Measurements from ENCODE around the gene ZNF506. TPM values are rescaled to one million over a fixed set of nuclear protein-coding genes. Genes with fewer than 3 reads are reported as not detected.
"Not testable (repeated sequence)": the region's sequence is repeated elsewhere in the genome, so short reads cannot be mapped to it uniquely, and the experiment has no call there.

The ZNF506 gene
- total RNA-seq, 1 donor from 2014 or later: 16.4 TPM

DNA sequence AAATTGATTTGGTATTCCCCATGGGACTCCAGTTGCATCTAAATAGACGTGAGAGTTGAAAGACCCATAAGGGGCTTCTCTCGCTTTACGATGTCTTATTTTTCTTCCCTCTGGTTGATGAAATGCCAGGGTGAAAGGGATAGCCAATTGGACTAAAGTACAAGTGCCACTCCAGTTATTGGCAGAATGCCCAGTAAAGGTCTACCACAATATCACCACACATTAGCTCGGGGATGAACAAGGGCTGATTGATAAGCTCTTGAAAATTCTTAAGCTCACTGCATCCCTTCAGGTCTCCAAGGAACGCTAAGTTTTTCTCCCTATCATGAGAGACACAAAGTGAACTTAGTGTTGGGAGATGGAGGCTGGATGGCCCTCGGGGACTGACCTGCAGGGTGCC lies 39.8 kb downstream of the ZNF506 start:
- not testable (repeated sequence) for DNase-seq (ENCODE audit: low spot score)

DNA sequence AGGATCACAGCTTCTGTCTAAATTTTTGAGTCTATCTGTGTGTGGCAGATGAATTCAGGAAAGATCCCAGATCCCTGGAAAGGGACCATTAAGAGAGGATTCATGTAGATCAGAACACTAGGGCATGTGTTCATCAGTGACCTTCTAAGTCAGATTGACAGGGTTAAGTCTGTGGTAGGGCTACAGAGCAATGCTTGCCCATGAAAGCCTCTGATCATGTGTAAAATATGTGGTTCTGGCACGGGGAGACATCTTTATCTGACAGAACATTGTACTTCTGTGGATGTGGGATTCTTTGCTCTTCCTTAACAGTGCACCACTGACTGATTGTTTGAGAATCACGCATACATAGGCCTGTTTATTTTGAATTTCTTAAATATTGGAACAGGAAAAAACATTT lies 42.9 kb downstream of the ZNF506 start:
- no peak for DNase-seq (ENCODE audit: low spot score)

DNA sequence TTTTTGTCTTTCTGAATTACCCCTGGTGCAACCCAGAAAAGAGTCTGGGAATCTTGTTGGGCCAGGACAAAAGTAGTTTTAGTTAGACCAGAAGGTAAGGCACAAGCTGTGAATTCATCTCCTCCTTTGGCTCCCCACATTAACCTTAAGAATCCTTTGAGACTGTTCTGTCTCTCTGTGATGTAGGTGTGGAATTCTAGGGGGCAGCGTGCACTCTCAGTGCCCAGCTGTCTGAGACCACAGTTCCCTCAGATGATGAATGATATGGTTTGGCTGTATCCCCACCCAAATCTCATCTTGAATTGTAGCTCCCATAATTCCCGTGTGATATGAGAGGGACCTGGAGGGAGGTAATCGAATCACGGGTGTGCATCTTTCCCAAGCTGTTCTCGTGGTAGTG lies 43.9 kb downstream of the ZNF506 start:
- DNase-seq (ENCODE audit: low spot score): no peak

DNA sequence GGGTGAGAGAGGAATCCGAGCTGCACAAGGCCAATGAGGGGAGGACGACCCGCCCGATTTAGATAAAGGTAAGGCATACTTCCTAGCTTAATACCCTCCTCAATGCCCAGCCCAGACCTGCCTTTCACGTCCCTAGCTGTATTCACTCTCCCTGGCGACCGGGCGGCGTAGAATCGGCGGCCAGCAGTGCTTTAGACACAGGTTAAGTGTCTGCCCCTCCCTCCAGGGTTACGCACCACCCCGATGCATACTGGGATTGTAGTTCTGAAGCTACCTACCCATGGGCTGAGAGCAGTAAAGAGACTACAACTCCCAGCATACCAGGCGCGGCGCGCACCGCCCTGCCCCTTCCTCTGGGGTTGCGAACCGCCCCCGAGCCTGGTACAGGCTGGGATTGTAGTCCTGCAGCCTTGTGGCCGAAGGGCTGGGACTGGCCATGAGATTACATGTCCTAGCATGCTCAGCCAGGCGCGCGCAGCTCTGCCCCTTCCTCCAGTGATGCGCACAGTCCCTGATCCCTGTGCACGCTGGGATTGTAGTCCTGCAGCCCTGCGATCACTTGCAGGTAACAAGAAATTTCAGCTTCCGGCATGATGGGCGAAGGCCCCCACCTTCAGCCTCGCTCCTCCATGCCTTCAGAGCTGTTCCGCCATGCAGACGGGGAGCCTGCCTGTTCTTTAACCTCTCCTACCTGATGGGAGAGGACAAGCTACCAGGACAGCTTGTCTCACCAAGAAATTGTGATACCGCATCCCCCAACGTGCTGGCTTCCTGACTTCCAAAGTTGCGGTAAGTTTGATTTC lies 45.1 kb downstream of the ZNF506 start:
- peak; percentile 98 for DNase-seq (ENCODE audit: low spot score)

DNA sequence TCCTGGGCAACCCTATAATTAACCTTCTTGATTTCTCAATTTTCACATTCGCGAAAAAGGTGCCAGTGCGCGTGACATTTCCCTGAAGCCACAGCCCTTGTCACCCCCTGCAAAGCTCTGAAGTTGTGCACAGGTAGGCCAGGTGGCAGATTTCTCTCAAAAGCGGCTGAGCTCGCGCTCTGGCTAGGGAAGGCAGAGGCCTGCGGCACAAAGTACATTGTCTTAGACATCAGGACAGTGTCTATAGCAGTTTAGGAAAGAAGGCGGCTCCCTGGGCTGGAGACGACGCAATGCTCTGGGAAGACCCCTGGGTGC lies 45.7 kb downstream of the ZNF506 start:
- DNase-seq (ENCODE audit: low spot score): no peak

DNA sequence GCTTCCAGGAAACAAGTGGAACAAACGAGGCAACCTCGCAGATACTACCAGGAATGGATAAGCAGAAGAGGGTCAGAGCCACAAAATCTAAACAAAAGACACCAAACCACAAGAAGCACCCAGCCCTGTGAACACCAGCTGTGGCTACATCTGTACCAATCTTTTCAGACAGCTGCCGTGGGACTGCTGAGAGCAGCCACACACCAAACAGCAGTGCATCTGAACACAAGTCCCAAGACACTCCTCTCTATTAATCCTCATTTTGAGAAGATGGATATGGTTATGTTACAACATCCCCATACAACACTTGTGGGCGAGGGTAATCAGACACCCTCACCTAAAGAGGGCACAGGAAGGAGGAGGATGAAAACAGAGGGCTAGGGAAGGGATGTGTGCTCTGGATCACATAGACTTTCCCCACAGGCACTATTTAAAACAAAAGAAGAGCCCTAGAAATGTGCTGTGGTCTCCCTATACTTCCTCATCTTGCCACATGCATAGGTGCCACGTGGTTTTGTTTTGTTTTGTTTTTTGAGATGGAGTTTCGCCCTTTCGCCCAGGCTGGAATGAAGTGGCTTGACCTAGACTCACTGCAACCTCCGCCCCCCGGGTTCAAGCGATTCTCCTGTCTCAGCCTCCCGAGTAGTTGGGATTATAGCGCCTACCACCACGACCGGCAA lies 47.1 kb downstream of the ZNF506 start:
- DNase-seq (ENCODE audit: low spot score): no peak

DNA sequence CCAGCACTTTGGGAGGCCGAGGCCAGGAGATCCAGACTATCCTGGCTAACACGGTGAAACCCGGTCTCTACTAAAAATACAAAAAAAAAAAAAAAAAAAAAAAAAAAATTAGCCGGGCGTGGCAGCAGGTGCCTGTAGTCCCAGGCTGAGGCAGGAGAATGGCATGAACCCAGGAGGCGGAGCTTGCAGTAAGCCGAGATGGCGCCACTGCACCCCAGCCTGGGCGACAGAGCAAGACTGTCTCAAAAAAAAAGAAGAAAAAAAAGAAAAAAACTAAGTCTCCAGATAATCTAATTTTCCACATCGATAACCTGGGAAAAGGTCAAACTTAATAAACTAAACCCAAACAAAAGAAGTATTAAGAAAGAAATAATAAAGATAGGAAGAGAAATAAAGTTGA lies 49.6 kb downstream of the ZNF506 start:
- not testable (repeated sequence) for DNase-seq (ENCODE audit: low spot score)

DNA sequence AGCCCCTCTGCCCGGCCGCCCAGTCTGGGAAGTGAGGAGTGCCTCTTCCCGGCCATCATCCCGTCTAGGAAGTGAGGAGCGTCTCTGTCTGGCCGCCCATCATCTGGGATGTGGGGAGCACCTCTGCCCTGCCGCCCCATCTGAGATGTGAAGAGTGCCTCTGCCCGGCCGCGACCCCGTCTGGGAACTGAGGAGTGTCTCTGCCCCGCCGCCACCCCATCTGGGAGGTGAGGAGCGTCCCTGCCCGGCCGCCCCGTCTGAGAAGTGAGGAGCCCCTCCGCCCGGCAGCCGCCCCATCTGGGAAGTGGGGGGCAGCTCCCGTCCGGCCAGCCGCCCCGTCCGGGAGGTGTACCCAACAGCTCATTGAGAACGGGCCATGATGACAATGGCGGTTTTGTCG lies 51.6 kb downstream of the ZNF506 start:
- DNase-seq (ENCODE audit: low spot score): not testable (repeated sequence)

DNA sequence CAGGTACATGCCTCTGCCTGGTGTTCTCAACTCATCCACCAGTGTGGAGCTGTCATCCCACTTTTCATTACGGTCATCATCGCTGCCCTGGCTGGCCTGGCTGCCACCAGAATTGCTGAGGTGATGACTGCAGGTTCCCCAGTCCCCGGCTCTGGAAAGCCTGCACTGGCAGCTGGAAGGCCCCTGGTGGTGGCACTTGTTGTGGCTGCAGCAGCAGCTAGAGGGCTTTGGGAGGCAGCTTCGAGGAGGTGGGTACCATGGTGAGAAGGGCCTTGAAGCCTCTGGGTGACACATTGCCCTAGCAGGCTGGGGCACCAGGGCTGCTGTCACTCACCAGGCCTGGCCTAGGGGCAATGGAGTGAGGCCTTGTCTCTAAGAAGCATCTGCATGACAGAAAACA lies 63.4 kb downstream of the ZNF506 start:
- no peak for DNase-seq (ENCODE audit: low spot score)

DNA sequence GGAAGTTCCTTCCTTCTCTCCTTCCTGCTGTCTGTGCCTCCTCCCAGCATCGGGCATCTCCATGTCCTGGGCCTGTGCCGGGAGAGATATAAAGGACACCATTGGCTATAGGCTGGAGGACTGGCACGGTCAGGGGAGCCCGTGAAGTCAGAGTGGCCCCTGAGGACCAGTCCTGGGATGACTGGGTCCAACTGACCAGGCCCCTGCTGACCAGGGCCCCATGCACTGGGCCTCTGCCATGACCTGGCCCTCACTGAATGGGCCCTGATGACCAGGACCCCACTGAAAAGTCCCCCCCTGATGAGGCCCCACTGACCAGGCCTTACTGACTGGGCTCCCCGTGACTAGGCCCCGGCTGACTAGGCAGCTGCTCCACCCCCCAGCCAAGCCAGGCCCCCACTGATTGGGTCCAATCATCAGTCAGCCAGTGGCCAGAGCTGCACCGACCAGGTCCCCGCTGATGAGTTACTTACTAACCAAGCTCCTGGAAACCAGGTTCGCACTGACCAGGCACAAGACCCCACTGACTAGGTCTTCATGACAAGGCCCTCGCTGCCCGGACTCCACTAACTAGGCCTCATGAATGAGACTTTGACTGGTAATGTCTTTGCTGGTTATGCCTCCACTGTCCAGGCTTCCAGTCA lies 68.7 kb downstream of the ZNF506 start:
- peak; percentile 82 for DNase-seq (ENCODE audit: low spot score)

DNA sequence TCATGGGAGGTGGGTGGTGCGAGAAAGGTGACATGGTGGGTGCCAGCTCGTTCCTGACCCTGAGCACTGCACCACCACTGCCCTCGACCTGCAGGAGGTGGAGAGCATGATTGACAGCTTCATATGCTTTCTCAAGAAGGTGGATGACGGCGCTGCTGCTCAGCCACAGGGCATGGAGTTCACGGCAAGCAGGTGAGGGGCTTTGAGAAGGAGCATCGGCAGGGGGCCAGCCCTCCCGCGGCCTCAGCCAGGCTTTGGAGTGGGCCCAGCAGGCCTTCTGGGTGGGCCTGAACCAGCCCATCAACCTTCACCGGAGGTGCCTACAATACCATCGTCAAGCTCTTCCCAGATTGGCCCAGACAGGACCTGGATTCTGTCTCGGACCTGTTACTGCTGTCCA lies 69.7 kb downstream of the ZNF506 start:
- peak; percentile 74 for DNase-seq (ENCODE audit: low spot score)

DNA sequence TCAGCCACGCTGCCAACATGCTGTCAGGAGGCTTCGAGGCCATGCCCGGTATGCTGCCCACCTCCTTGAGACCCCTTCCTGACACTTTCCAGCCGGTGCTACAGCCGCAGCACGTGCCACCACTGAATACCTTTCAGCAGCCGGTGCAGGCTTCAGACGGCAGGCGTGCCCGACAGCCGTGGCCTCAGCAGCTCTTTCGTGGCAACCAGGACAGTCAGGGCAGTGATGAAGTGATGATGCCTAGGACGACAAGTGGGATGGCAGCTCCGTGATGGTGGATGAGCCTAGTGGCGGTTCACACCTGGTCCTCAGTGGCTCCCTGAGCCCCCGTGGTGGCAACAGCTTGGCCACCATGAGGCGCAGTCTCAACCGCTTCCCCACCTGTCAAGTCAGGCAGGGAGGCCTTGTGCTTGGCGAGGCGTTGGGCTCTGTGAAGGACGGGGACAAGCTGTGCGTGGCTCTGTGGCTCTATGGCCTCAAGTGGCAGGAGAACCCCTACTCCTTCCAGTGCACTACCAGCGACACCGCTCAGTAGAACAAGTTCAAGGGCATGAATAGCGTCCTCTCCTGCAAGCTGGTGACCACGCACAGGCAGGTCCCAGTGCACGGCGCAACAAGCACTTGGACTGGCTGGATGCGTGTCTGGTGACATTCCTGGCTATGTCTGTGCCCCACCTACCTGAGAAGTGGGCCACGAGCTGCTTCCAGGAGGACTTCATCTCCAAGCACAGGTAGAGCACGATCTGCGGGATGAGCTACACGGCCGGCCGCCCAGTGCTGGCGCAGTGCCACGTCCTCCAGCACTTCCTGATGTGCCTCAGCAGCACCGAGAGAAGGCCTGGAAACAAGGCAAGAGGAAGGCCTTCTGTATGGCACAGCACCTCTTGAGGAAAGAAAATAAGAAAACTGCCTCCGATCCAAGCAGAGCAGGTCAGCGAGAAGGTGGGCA lies 70.4 kb downstream of the ZNF506 start:
- peak; percentile 45 for DNase-seq (ENCODE audit: low spot score)

DNA sequence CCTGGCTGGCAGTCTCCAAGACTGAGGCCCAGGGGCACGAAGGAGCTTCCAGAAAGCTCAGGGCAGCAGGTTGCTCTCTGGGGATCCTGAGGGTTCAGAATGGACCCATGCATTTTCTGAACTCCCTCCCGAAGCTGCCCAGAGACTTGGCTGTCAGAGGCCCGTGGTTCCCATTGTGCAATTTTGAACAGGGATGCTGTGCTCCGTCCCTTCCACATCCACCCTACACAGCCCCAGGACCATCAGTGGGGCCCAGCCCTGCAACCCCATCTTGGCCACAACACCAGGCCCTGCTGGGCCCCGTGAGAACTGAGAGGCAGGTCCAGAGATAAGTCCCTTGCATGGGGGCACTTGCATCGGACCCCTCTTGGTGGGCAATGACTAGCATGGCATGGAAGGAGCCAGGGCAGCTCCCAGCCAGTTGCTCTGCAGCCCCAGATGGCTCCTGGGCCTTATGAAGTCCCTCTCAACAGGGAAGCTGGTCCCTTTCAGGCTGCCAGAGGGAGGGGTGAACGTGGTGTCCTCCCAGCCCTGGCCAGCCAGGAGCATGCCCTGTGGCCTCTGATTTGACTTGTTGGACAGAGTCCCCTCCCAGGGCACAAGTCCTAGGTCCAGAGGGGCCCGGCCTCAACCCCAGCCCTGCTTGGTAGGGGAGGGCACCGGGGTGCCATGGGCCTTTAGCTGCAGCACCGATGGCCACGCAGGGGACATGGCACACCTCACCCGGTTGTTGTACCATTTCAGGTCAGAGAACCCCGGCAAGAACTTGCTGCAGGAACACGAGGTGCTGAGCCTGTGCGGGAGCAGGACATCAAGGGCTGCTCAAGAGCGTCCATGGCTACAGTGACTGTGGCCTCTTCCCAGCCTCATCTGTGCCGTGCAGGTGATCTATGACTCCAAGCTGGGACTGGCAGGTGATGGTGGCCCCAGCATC lies 71.4 kb downstream of the ZNF506 start:
- no peak for DNase-seq (ENCODE audit: low spot score)

DNA sequence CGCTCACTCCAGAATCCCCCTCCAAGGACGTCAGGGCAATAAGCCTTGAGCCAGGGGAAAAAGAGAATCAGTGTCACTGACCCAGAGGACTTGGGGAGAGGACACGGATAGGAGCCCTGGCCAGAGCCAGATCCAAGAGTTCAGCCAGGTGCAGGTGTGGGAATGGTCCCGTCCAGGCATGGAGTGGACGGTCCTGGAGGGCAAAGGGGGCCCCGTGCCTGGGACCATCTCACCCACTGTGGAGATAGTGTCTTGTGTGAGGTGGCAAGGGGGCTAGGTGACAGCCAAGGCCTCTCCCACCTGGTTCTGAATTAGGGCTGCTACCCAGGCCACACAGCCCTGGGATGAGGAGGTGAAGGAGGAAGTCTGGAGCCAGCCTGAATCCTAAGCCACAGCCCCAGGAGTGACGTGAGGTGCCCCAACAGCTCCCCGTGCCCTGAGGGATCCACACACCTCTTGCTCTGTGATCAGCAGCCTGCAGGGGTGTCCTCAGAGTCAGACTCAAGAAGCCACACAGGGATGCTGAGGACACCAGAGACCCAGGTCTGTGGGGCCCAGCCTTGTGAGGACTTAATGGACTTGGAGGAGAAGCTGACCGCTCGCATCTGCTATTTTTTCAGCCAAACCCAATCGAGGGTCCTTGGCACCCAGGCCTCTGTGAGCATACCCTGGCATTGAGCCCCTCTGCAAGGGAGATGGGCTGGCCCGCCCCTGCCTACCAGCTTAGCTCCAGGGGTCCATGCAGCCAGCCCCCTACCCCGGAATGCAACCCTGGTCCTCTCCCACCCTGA lies 72.2 kb downstream of the ZNF506 start:
- no peak for DNase-seq (ENCODE audit: low spot score)

DNA sequence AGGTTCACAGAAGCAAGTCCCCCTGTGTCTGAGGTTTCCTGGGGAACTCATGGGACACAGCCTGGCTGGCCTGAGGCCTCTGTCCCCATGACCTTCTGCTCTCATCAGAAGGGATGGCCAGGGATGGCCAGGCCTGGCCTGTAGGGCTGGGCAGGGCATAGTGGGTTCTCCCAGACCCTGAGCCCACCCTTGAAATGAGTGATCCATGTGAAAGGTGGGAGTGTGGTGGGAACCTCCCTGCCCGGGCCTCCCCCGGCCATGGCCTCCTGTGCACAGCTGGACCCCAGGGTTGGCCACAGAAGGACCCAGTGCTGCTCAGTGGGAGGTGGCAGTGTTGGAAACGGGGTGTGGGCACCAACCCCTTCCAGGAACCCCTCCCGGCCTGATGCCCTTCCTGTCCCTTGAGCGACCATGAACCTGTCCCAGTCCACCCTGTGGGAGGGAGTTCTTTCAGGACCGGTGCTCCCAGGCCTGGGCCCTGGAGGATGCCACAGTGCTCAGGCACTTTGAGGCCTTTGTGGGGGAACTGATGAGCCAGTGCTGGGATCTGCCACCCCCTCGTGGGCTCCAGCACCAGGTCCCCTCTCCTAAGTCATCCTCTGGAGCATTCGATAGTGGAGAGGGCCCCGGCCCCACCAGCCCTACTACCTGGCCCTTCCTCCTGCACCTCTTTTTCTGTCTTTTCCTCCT lies 73.2 kb downstream of the ZNF506 start:
- no peak for DNase-seq (ENCODE audit: low spot score)

DNA sequence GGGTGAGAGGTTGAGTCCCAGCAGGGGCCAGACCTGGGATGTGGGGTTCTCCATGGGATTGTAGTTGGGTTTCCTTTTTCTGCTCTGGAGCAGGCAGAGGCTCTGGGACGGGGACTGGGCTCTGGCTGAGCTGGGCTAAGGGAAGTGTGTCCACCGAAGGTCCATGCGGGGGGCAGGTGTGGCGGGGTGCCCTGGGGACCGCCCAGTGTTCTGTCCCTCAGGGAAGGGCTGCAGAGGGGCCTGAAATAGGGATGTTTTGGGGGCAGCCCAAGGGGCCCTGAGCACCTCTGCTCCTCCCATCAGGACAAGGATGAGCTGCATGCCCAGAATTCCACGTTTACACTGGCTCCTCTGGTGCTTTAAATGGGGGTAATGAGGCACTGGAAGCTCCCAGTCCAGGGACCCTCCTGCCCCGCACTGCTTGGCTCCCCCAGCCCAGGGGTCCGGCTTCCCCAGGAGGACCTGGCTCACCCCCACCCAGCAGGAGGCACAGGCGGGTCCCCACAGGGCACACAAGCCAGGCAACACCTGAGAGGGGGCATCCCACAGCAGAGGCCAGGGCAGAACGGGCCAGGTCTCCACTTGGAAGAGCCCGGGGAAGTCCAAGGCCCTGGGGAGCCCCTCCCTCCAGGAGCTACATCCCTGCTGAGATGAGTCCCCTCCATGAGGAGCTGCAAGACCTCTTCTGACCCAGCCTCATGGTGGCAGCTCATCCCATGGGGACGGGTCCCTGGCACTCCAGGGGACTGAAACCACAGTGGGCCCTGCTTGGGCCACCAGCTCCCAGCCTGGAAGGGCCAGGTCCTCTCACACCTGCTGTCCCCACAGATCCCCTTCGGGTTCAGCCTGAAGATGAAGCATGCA lies 74.0 kb downstream of the ZNF506 start:
- DNase-seq (ENCODE audit: low spot score): no peak

DNA sequence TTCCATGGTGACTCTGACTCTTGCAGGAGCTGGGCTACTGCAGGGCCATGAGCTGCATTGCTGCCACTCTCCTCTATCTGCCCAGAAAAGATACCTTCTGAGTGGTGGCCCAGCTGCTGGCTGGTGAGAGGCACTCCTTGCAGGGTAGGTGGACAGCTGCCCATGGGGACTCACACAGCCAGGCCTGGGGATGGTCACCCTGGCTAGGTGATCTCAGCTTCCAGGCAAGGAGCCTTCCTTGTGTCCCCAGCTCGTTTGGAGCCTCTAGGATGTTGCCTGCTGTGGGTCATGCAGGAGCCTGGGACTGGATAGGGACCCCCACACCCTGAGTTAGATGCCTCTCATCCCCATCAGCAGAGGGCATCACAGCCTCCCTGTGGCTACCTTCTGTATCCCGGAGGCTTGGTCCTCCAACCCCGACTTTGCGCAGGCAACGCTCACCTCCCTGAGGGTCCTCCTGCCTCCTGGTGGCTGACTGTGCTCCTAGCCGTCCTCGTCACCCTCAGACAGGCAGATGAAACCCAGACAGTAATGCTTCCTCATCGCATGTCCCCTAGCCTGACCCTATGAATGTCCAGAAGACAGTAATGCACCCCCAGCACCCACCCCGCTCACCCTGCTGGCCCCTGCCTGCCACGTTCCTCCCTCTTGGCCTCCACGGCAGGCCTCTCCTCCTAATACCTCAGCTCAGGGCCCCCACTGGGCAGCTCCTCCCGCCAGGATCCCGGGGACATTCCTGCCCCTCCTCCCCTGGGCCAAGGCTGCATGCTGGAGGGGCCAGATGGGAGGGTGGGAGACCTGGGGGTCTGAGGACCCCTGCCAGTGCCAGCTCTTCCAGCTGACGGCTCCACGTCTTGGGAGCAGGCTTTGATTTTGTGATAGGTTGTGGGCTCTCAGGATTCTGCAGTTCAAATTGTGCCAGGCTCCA lies 75.0 kb downstream of the ZNF506 start:
- no peak for DNase-seq (ENCODE audit: low spot score)
